Astrocyte (in vitro differentiated cells and primary cell): ENCODE measurements around the gene PNKD. TPM values are rescaled to one million over a fixed set of nuclear protein-coding genes. Genes with fewer than 3 reads are reported as not detected.

ENCODE experiments used
- DNase-seq: peaks from one replicate; pipeline ENCODE4 v3.0.0-alpha.2; 2010; ENCODE audit warnings: low read depth
- FAIRE-seq: peaks from 2 replicates; lab custom pipeline; 2011; peaks lifted over from hg19 to GRCh38; lab: Jason Lieb, UNC
- H2AFZ ChIP-seq: 2 replicates; pipeline ENCODE4 v1.6.0; 2012; ENCODE audit warnings: low read depth, low read length, inconsistent platforms
- H3K27ac ChIP-seq: 2 replicates; pipeline ENCODE4 v1.5.1; 2011; ENCODE audit warnings: low read depth, low read length, inconsistent platforms
- H3K27me3 ChIP-seq: 2 replicates; pipeline ENCODE4 v1.6.0; 2011; ENCODE audit warnings: low read length, inconsistent platforms; ENCODE audit not compliant: insufficient read depth
- H3K36me3 ChIP-seq: 2 replicates; pipeline ENCODE4 v1.5.1; 2011; ENCODE audit warnings: low read length, inconsistent platforms; ENCODE audit not compliant: insufficient read depth
- H3K4me1 ChIP-seq: 2 replicates; pipeline ENCODE4 v1.5.1; 2011; ENCODE audit warnings: low read length, inconsistent platforms; ENCODE audit not compliant: insufficient read depth
- H3K4me2 ChIP-seq: 2 replicates; pipeline ENCODE4 v1.6.0; 2012; ENCODE audit warnings: low read length, inconsistent platforms
- H3K4me3 ChIP-seq: 2 replicates; pipeline ENCODE4 v1.5.1; 2011; ENCODE audit warnings: low read depth, mild to moderate bottlenecking, low read length, inconsistent platforms; ENCODE audit not compliant: insufficient read depth
- H3K79me2 ChIP-seq: 2 replicates; pipeline ENCODE4 v1.6.0; 2012; ENCODE audit warnings: mild to moderate bottlenecking, low read length, inconsistent platforms; ENCODE audit not compliant: insufficient read depth
- H3K9ac ChIP-seq: 2 replicates; pipeline ENCODE4 v1.6.0; 2012; ENCODE audit warnings: mild to moderate bottlenecking, low read length, inconsistent platforms
- H3K9me3 ChIP-seq: 2 replicates; pipeline ENCODE4 v1.5.1; 2012; ENCODE audit warnings: low read depth, mild to moderate bottlenecking, low read length, inconsistent platforms; ENCODE audit not compliant: insufficient read depth
- H4K20me1 ChIP-seq: 2 replicates; pipeline ENCODE4 v1.6.0; 2012; ENCODE audit warnings: low read length, inconsistent platforms; ENCODE audit not compliant: insufficient read depth
- H3K27ac Mint-ChIP-seq: one replicate; pipeline ENCODE4 v1.8.0; 2021; ENCODE audit warnings: mild to moderate bottlenecking, mixed read lengths; ENCODE audit not compliant: unreplicated experiment
- H3K27me3 Mint-ChIP-seq: one replicate; pipeline ENCODE4 v1.8.0; 2021; ENCODE audit warnings: low read depth, mixed read lengths; ENCODE audit not compliant: unreplicated experiment
- H3K36me3 Mint-ChIP-seq: one replicate; pipeline ENCODE4 v1.8.0; 2021; ENCODE audit warnings: low read depth, mixed read lengths; ENCODE audit not compliant: unreplicated experiment
- H3K4me1 Mint-ChIP-seq: one replicate; pipeline ENCODE4 v1.8.0; 2021; ENCODE audit warnings: low read depth, mixed read lengths; ENCODE audit not compliant: unreplicated experiment
- H3K4me3 Mint-ChIP-seq: one replicate; pipeline ENCODE4 v1.8.0; 2021; ENCODE audit warnings: mild to moderate bottlenecking, moderate library complexity, mixed read lengths; ENCODE audit not compliant: unreplicated experiment
- H3K9me3 Mint-ChIP-seq: one replicate; pipeline ENCODE4 v1.8.0; 2021; ENCODE audit warnings: mild to moderate bottlenecking, mixed read lengths; ENCODE audit not compliant: unreplicated experiment
- CTCF ChIP-seq: IDR thresholded peaks from 2 replicates; pipeline ENCODE4 v1.5.1; 2011; ENCODE audit warnings: low read depth, mild to moderate bottlenecking, inconsistent platforms, low read length, moderate library complexity; ENCODE audit not compliant: insufficient read depth
- EZH2 ChIP-seq: IDR thresholded peaks from 2 replicates; pipeline ENCODE4 v1.6.1; 2012; ENCODE audit warnings: mild to moderate bottlenecking, low read length, inconsistent platforms; ENCODE audit not compliant: insufficient read depth
- total RNA-seq: library from RNA; stranded (reverse); gene quantifications from 2 replicates; pipeline ENCODE4 v1.2.1, GENCODE V29; 2021

PNKD gene
- total RNA-seq, 1 donor from 2014 or later = 40.9 TPM

GRCh38 chr2:218383892-218384519 is 113.7 kb downstream of the PNKD start:
- no peak for FAIRE-seq
- Mint-ChIP-seq H3K36me3 (no peaks in the 10 kb centered on the region), H3K27me3 (peaks cover 19% of the 10 kb centered on the region), H3K9me3 (no peaks in the 10 kb centered on the region), H3K27ac (no peak overlapping the region), H3K4me1 (no peaks in the 10 kb centered on the region), H3K4me3 (no peak overlapping the region)
- DNase-seq = no peak
- Histone ChIP-seq H3K4me2 (no peak overlapping the region), H3K4me1 (no peaks in the 10 kb centered on the region), H3K36me3 (no peaks in the 10 kb centered on the region), H4K20me1 (no peaks in the 10 kb centered on the region), H3K9ac (no peak overlapping the region), H3K4me3 (no peak overlapping the region), H3K27ac (no peak overlapping the region), H2AFZ (no peak overlapping the region), H3K9me3 (no peaks in the 10 kb centered on the region), H3K79me2 (no peaks in the 10 kb centered on the region), H3K27me3 (peaks cover 5% of the 10 kb centered on the region)
- TF ChIP-seq CTCF (no peak), EZH2 (no peak)

- H3K36me3 Mint-ChIP-seq = no peaks in the 10 kb centered on the region
- no peak overlapping the region for H3K27ac Mint-ChIP-seq
- no peaks in the 10 kb centered on the region for H4K20me1 ChIP-seq
- no peak overlapping the region for H3K9ac ChIP-seq
- no peak for FAIRE-seq
- H2AFZ ChIP-seq = no peak overlapping the region
- no peak overlapping the region for H3K27ac ChIP-seq
- H3K27me3 Mint-ChIP-seq = peaks cover 27% of the 10 kb centered on the region
- no peak overlapping the region for H3K4me2 ChIP-seq
- H3K9me3 ChIP-seq = no peaks in the 10 kb centered on the region
- H3K4me1 ChIP-seq = no peaks in the 10 kb centered on the region
- no peak for TF ChIP-seq CTCF
- no peak for TF ChIP-seq EZH2
- no peak overlapping the region for H3K4me3 Mint-ChIP-seq
- DNase-seq = no peak
- peaks cover 5% of the 10 kb centered on the region for H3K27me3 ChIP-seq
- no peaks in the 10 kb centered on the region for H3K36me3 ChIP-seq
- H3K9me3 Mint-ChIP-seq = no peaks in the 10 kb centered on the region
- H3K4me3 ChIP-seq = no peak overlapping the region
- H3K79me2 ChIP-seq = no peaks in the 10 kb centered on the region
- no peaks in the 10 kb centered on the region for H3K4me1 Mint-ChIP-seq
Observed at GRCh38 chr2:218384975-218385374, 114.7 kb downstream of the PNKD start.
